AML-193 (cell line): ENCODE measurements around the gene WDR48.

Experiments
- DNase-seq, 2 experiments: peaks; one replicate each; lab custom pipeline; 2025; lab: John Stamatoyannopoulos, UW

Gene WDR48

GRCh38 chr3:39064646-39065045, 12.8 kb downstream of the WDR48 start:
- DNase-seq = no peak

GRCh38 chr3:39065197-39065596, 13.4 kb downstream of the WDR48 start:
- peak; percentile 89 to 90 for DNase-seq

- DNase-seq = no peak
Measured at GRCh38 chr3:39067286-39067685, 15.5 kb downstream of the WDR48 start.

- no peak for DNase-seq
Measured at GRCh38 chr3:39068556-39068955, 16.7 kb downstream of the WDR48 start.

- no peak for DNase-seq
Measured at GRCh38 chr3:39075910-39076309, 24.1 kb downstream of the WDR48 start.

GRCh38 chr3:39079530-39079929, 27.7 kb downstream of the WDR48 start:
- peak; percentile 34 to 38 for DNase-seq

GRCh38 chr3:39080026-39080425, 28.2 kb downstream of the WDR48 start:
- DNase-seq = no peak

- no peak for DNase-seq
Measured at GRCh38 chr3:39082666-39083313, 31.0 kb downstream of the WDR48 start.

- DNase-seq = no peak
Measured at GRCh38 chr3:39086144-39086543, 34.3 kb downstream of the WDR48 start.

GRCh38 chr3:39088456-39088855, 36.6 kb downstream of the WDR48 start:
- no peak for DNase-seq

GRCh38 chr3:39088889-39089288, 37.1 kb downstream of the WDR48 start:
- no peak for DNase-seq

GRCh38 chr3:39090922-39091321, 39.1 kb downstream of the WDR48 start:
- DNase-seq = no peak

- DNase-seq = no peak
Measured at GRCh38 chr3:39094851-39095677, 43.2 kb downstream of the WDR48 start.

GRCh38 chr3:39095778-39096177, 44.0 kb downstream of the WDR48 start:
- no peak for DNase-seq

- no peak for DNase-seq
Measured at GRCh38 chr3:39096775-39097174, 45.0 kb downstream of the WDR48 start.

GRCh38 chr3:39097716-39098472, 46.1 kb downstream of the WDR48 start:
- no peak for DNase-seq

- no peak for DNase-seq
Measured at GRCh38 chr3:39098473-39099000, 46.7 kb downstream of the WDR48 start.

- no peak for DNase-seq
Measured at GRCh38 chr3:39099242-39099641, 47.4 kb downstream of the WDR48 start.

- DNase-seq = no peak
Measured at GRCh38 chr3:39099738-39100499, 48.1 kb downstream of the WDR48 start.

- no peak for DNase-seq
Measured at GRCh38 chr3:39100500-39100886, 48.7 kb downstream of the WDR48 start.

GRCh38 chr3:39101022-39101689, 49.3 kb downstream of the WDR48 start:
- DNase-seq = peak; percentile 63
